Retinal pigment epithelial cell (primary cell): ENCODE data around the gene TSPEAR.

Experiments used
- DNase-seq: peaks from one replicate; pipeline ENCODE4 v3.0.0-alpha.2; 2010; ENCODE audit warnings: low read depth
- H3K4me3 ChIP-seq: 2 replicates; pipeline ENCODE4 v1.5.1; 2011; ENCODE audit warnings: mild to moderate bottlenecking, low read length, control low read depth, moderate library complexity
- TF ChIP-seq, protein P1 (sequence below): conservative IDR thresholded peaks from 2 replicates; pipeline ENCODE4 v1.5.1; 2011; ENCODE audit warnings: low read depth, low read length, control low read depth, inconsistent platforms

Gene TSPEAR

DNA sequence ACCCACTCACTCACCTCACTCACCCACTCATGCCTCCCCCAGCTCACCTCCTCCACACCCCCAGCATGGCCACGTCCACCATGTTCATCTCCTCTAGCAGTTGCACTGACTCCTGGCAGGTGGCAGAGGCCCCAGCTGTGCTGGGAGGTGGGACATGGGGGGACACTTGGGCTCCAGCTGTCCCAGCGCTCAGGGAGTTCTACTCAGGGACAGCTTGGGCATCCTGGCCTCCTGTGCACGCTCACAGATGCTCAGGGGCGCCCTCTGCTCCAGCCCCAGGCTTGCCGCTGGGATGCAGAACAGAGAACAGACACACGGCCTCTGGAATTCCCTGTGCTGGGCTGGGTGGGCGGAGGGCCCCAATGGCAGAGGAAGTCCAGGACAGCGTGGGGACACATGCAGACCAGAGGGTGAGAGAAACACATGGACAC is 94.3 kb downstream of the TSPEAR start:
- TF ChIP-seq, protein P1, sequence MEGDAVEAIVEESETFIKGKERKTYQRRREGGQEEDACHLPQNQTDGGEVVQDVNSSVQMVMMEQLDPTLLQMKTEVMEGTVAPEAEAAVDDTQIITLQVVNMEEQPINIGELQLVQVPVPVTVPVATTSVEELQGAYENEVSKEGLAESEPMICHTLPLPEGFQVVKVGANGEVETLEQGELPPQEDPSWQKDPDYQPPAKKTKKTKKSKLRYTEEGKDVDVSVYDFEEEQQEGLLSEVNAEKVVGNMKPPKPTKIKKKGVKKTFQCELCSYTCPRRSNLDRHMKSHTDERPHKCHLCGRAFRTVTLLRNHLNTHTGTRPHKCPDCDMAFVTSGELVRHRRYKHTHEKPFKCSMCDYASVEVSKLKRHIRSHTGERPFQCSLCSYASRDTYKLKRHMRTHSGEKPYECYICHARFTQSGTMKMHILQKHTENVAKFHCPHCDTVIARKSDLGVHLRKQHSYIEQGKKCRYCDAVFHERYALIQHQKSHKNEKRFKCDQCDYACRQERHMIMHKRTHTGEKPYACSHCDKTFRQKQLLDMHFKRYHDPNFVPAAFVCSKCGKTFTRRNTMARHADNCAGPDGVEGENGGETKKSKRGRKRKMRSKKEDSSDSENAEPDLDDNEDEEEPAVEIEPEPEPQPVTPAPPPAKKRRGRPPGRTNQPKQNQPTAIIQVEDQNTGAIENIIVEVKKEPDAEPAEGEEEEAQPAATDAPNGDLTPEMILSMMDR, result no peak

DNA sequence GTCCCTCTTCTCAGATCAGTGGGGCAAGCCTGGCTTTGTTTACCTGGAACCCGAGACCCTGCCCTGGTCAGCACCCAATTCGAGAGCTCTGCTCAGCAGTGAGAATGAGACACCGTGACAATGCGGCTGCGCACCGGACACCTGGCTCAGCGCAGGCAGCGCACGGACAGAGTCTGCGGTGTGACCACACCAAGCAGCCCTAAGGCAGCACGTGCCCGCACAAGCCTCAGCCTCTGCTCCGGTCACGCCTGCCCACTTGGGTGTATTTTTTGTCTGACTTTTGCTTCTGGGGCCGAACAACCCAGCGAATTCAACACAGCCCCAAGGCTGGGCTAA is 94.8 kb downstream of the TSPEAR start:
- no peak overlapping the region for H3K4me3 ChIP-seq
- DNase-seq, result no peak
- TF ChIP-seq, protein P1, result no peak

More for the DNA sequence above, 94.3 kb downstream of the TSPEAR start:
- no peak overlapping the region for H3K4me3 ChIP-seq
- no peak for DNase-seq

DNA sequence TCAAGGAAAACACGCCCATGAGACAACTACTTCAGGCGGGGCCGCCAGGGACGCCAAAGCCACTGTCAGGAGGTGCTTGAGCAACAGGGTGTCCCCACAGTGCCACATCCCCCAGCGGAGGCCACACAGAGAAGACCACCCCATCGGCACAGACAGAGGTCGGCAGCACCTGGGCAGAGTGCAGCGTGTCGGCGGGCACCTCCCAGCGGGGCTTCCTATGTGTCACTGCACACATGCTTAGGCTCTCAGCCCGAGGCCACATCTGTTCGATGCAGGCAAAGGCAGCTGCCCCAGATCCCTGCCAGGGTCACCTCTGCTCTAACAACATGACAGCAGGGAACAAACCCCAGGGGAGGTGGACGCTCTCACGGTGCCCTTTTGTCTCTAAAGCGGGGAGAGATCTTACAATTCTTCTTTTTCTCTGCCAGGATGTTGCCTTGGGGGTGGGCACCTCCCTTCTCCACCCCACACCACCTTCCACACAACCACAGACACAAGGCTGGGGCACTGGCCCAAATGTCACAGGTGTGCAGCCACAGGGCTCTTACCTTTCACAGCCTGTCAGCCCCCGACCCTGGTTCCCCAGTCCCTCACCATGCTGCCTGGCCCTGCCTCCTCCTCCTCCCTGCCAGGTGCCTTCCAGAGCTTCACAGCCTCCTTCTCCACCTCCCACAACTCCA is 95.3 kb downstream of the TSPEAR start:
- no peak for DNase-seq
- TF ChIP-seq, protein P1, result no peak
- no peak overlapping the region for H3K4me3 ChIP-seq

DNA sequence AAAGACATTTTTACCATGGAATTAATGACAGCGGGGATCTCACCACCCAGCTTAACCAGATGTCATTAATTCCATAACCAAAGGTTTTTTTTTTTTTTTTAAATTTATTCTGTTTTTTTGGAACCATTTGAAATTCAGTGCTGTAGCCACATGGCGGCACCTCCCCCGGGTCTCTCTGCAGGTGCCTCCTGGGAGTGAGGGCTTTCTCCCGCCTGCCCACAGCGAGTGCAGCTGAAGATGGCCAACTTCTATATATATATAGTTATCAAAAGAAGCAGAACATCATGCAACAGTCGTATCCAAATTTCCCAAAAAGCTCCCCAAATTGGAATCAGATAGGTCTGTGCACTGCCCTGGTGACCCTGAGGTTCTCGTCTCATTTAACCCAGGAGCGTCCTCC is 95.9 kb downstream of the TSPEAR start:
- TF ChIP-seq, protein P1, result no peak
- DNase-seq, result no peak
- no peak overlapping the region for H3K4me3 ChIP-seq

DNA sequence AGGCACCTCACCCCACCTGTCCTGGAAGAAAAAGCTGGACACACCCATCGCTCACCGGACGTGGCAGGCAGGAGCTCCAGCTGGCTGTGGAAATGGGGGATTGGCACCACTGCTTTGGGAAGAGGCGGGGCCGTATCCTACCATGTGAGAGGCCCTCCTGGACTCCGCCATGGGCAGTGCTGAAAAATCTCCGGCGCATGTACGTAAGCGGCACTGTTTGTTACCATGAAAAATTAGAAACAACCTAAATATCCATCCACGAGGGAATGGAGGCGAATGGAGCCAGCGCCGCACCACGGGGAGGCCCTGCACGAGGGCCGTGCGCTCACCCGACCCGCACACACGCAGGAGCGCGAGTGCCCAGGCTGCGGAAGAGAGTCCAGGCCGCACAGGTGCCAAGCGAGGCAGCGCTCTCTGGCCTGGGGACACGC is 96.4 kb downstream of the TSPEAR start:
- TF ChIP-seq, protein P1, result no peak

DNA sequence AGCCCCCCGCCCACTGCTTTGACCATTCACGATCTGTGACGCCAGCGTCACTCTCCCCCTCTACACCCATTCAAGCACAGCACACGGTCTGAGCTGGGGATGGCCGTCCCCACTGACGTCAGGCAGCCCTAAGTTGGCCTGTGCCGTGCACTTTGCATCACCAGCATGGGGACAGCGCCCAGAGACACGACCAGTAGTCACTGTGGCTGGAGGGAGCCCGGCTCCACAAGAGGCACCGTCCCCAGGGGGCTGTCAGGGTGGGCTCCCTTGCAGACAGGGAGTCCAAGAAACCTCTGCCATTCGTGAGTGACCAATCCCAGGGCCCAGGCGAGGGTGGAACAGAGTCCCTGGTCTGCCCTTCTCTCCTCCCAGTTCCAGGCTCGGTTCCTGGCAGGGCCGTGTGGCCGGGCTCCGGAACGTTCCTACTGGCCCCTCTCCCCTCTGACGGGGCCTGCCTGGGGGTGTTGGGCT is 97.2 kb downstream of the TSPEAR start:
- DNase-seq, result no peak
- no peak overlapping the region for H3K4me3 ChIP-seq
- TF ChIP-seq, protein P1, result no peak

More for the DNA sequence above, 96.4 kb downstream of the TSPEAR start:
- no peak overlapping the region for H3K4me3 ChIP-seq
- DNase-seq, result no peak
